ENCODE data around the gene PLPPR1. TPM values are rescaled to one million over a fixed set of nuclear protein-coding genes. Genes with fewer than 3 reads are reported as not detected.

Gene PLPPR1
- total RNA-seq, 1 donor from 2014 or later: not detected

GRCh38 chr9:101229606-101230005 is 201.1 kb downstream of the PLPPR1 start:
- TF ChIP-seq CTCF (IDR thresholded peaks at IDR 0.05) (no peak), POLR2A (IDR thresholded peaks at IDR 0.05) (no peak), POLR2AphosphoS5 (IDR thresholded peaks at IDR 0.05; ENCODE audit: insufficient read depth in 1 of 2, low read depth in 1 of 2) (no peak)

GRCh38 chr9:101232405-101232977 is 204.0 kb downstream of the PLPPR1 start:
- DNase-seq (ENCODE audit: extremely low spot score in 2 of 2): no peak
- Histone ChIP-seq H3K36me3 (no peaks in the 10 kb centered on the region), H3K4me1 (no peaks in the 10 kb centered on the region), H3K4me3 (no peak overlapping the region), H3K9me3 (no peaks in the 10 kb centered on the region), H3K27ac (no peak overlapping the region), H3K27me3 (no peaks in the 10 kb centered on the region)
- intact Hi-C loops (cut with DNase I): no loop called here
- TF ChIP-seq POLR2AphosphoS5 (IDR thresholded peaks at IDR 0.05; ENCODE audit: insufficient read depth in 1 of 2, low read depth in 1 of 2): no peak
- no peak for TF ChIP-seq CTCF (IDR thresholded peaks at IDR 0.05)
- TF ChIP-seq POLR2A (IDR thresholded peaks at IDR 0.05): no peak

More at GRCh38 chr9:101229606-101230005, 201.1 kb downstream of the PLPPR1 start:
- H3K4me1 ChIP-seq: no peaks in the 10 kb centered on the region
- intact Hi-C loops (cut with DNase I): no loop called here
- no peaks in the 10 kb centered on the region for H3K36me3 ChIP-seq
- H3K27ac ChIP-seq: no peak overlapping the region
- no peaks in the 10 kb centered on the region for H3K27me3 ChIP-seq
- H3K9me3 ChIP-seq: no peaks in the 10 kb centered on the region
- DNase-seq (ENCODE audit: extremely low spot score in 2 of 2): no peak
- no peak overlapping the region for H3K4me3 ChIP-seq

- TF ChIP-seq POLR2AphosphoS5 (IDR thresholded peaks at IDR 0.05; ENCODE audit: insufficient read depth in 1 of 2, low read depth in 1 of 2): no peak
- TF ChIP-seq POLR2A (IDR thresholded peaks at IDR 0.05): no peak
- no peak for TF ChIP-seq CTCF (IDR thresholded peaks at IDR 0.05)
- Histone ChIP-seq H3K36me3 (no peaks in the 10 kb centered on the region), H3K4me3 (no peak overlapping the region), H3K27me3 (no peaks in the 10 kb centered on the region), H3K4me1 (no peaks in the 10 kb centered on the region), H3K9me3 (no peaks in the 10 kb centered on the region), H3K27ac (no peak overlapping the region)
- DNase-seq (ENCODE audit: extremely low spot score in 2 of 2): no peak
- intact Hi-C loops (cut with DNase I): no loop called here
Observed at GRCh38 chr9:101235105-101235866, 206.8 kb downstream of the PLPPR1 start.

- H3K36me3 ChIP-seq: no peaks in the 10 kb centered on the region
- no peak overlapping the region for H3K27ac ChIP-seq
- DNase-seq (ENCODE audit: extremely low spot score in 2 of 2): no peak
- no peaks in the 10 kb centered on the region for H3K27me3 ChIP-seq
- no peak for TF ChIP-seq CTCF (IDR thresholded peaks at IDR 0.05)
- TF ChIP-seq POLR2AphosphoS5 (IDR thresholded peaks at IDR 0.05; ENCODE audit: insufficient read depth in 1 of 2, low read depth in 1 of 2): no peak
- intact Hi-C loops (cut with DNase I): no loop called here
- H3K4me1 ChIP-seq: no peaks in the 10 kb centered on the region
- no peak overlapping the region for H3K4me3 ChIP-seq
- H3K9me3 ChIP-seq: no peaks in the 10 kb centered on the region
Observed at GRCh38 chr9:101242651-101243050, 214.1 kb downstream of the PLPPR1 start.

- H3K36me3 ChIP-seq: no peaks in the 10 kb centered on the region
Observed at GRCh38 chr9:101246691-101247090, 218.2 kb downstream of the PLPPR1 start.

More at GRCh38 chr9:101246691-101247090, 218.2 kb downstream of the PLPPR1 start:
- no peak for TF ChIP-seq POLR2AphosphoS5 (IDR thresholded peaks at IDR 0.05; ENCODE audit: insufficient read depth in 1 of 2, low read depth in 1 of 2)
- TF ChIP-seq CTCF (IDR thresholded peaks at IDR 0.05): no peak
- TF ChIP-seq POLR2A (IDR thresholded peaks at IDR 0.05): no peak
- DNase-seq (ENCODE audit: extremely low spot score in 2 of 2): no peak
- Histone ChIP-seq H3K4me1 (no peaks in the 10 kb centered on the region), H3K27me3 (no peaks in the 10 kb centered on the region), H3K4me3 (no peak overlapping the region), H3K9me3 (no peaks in the 10 kb centered on the region), H3K27ac (no peak overlapping the region)
- intact Hi-C loops (cut with DNase I): no loop called here
